B cell (primary cell): Measurements from ENCODE around the gene FITM1. TPM values are rescaled to one million over a fixed set of nuclear protein-coding genes. Genes with fewer than 3 reads are reported as not detected.

Experiments used
- ATAC-seq: fragments of 200-7000 bp; cut with Tn5 transposase; one replicate; pipeline ENCODE4 v1.10.0; 2021; ENCODE audit warnings: low read depth, mild to moderate bottlenecking, moderate number of reproducible peaks, moderate library complexity
- CTCF ChIA-PET: fragments of 350-600 bp; sonication (Branson Sonifier 250); formaldehyde crosslinking; loops from one replicate; lab custom pipeline; 2021; ENCODE audit warnings: antibody characterized with exemption, inconsistent platforms; lab: Charles Lee
- POLR2A ChIA-PET: fragments of 350-600 bp; sonication (Branson Sonifier 250); formaldehyde crosslinking; loops from one replicate; lab custom pipeline; 2021; ENCODE audit warnings: antibody characterized with exemption; lab: Charles Lee
- DNase-seq: peaks from one replicate; pipeline ENCODE4 v3.0.0; 2013
- H2AFZ ChIP-seq: 2 replicates; pipeline ENCODE4 v1.6.1; 2012; ENCODE audit warnings: mild to moderate bottlenecking, low read depth, low read length; ENCODE audit not compliant: insufficient read depth, poor library complexity, severe bottlenecking
- H3K27ac ChIP-seq, 2 donors: 1 replicate in 1 of 2; 2 replicates in 1 of 2; pipeline ENCODE4 v1.5.1; 2012 to 2013; ENCODE audit warnings: low read length in 2 of 2, mild to moderate bottlenecking in 2 of 2, moderate library complexity in 1 of 2
- H3K27me3 ChIP-seq, 4 experiments: fragments of 200-600 bp in 1 of 4; sonication (generic) in 1 of 4; replicated peaks in 1 of 4; 1 replicate in 2 of 4; 2 replicates in 2 of 4; pipeline versions ENCODE4 v1.6.1 to v1.7.0; 2013 to 2016; ENCODE audit warnings: low read length in 3 of 4, mild to moderate bottlenecking in 2 of 4, mixed read lengths in 1 of 4, moderate library complexity in 1 of 4; ENCODE audit not compliant: insufficient read depth in 4 of 4, control insufficient read depth in 3 of 4; ENCODE audit errors: control extremely low read depth in 1 of 4
- H3K36me3 ChIP-seq, 2 experiments: replicated peaks in 1 of 2; 1 replicate in 1 of 2; 2 replicates in 1 of 2; pipeline versions ENCODE4 v1.6.1 to v1.7.1; 2013; ENCODE audit warnings: low read length in 1 of 2; ENCODE audit not compliant: insufficient read depth in 2 of 2, control insufficient read depth in 1 of 2; ENCODE audit errors: control extremely low read depth in 1 of 2, extremely low read depth in 1 of 2
- H3K4me1 ChIP-seq, 2 donors: fragments of 200-600 bp in 1 of 2; sonication (generic) in 1 of 2; 1 replicate in 1 of 2; 2 replicates in 1 of 2; pipeline versions ENCODE4 v1.5.1 to v1.6.1; 2013 to 2017; ENCODE audit warnings: low read length in 2 of 2; ENCODE audit not compliant: control insufficient read depth in 2 of 2, insufficient read depth in 2 of 2
- H3K4me2 ChIP-seq: replicated peaks from 2 replicates; pipeline ENCODE3; 2012; ENCODE audit warnings: mild to moderate bottlenecking, low read depth, low read length; ENCODE audit not compliant: poor library complexity, severe bottlenecking
- H3K4me3 ChIP-seq, 5 experiments: fragments of 200-600 bp in 1 of 5; sonication (generic) in 1 of 5; 1 replicate in 3 of 5; 2 replicates in 2 of 5; pipeline versions ENCODE4 v1.5.1 to v1.7.0; 2011 to 2016; ENCODE audit warnings: low read length in 4 of 5, mild to moderate bottlenecking in 4 of 5, low read depth in 2 of 5, control low read depth in 1 of 5, moderate library complexity in 1 of 5; ENCODE audit not compliant: insufficient read depth in 1 of 5; ENCODE audit errors: control extremely low read depth in 1 of 5, extremely low read depth in 1 of 5
- H3K79me2 ChIP-seq: fragments of 200-600 bp; sonication (generic); one replicate; pipeline ENCODE4 v1.6.0; 2016; ENCODE audit warnings: low read length; ENCODE audit not compliant: control insufficient read depth, insufficient read depth
- H3K9ac ChIP-seq: fragments of 200-600 bp; sonication (generic); 2 replicates; pipeline ENCODE4 v1.6.1; 2017; ENCODE audit warnings: mild to moderate bottlenecking, low read length, moderate library complexity
- H3K9me3 ChIP-seq, 3 donors: one replicate each; pipeline versions ENCODE4 v1.6.1 to v1.7.1; 2013; ENCODE audit warnings: low read length in 2 of 3; ENCODE audit not compliant: control insufficient read depth in 2 of 3, insufficient read depth in 1 of 3; ENCODE audit errors: control extremely low read depth in 1 of 3
- H4K20me1 ChIP-seq: 2 replicates; pipeline ENCODE4 v1.6.0; 2012; ENCODE audit warnings: mild to moderate bottlenecking, low read length; ENCODE audit not compliant: insufficient read depth, control insufficient read depth, poor library complexity, severe bottlenecking
- H3K27ac Mint-ChIP-seq: one replicate; pipeline ENCODE4 v1.8.0; 2021; ENCODE audit warnings: mixed read lengths
- H3K27me3 Mint-ChIP-seq: one replicate; pipeline ENCODE4 v1.8.0; 2021; ENCODE audit warnings: mixed read lengths
- H3K4me1 Mint-ChIP-seq: one replicate; pipeline ENCODE4 v1.8.0; 2021; ENCODE audit warnings: mixed read lengths
- H3K4me3 Mint-ChIP-seq: one replicate; pipeline ENCODE4 v1.8.0; 2021; ENCODE audit warnings: mixed read lengths
- H3K9me3 Mint-ChIP-seq: one replicate; pipeline ENCODE4 v1.8.0; 2022; ENCODE audit warnings: mixed read lengths; ENCODE audit not compliant: insufficient read depth
- EZH2 ChIP-seq: IDR thresholded peaks from 2 replicates; pipeline ENCODE4 v1.6.1; 2012; ENCODE audit warnings: borderline replicate concordance, low read depth, mild to moderate bottlenecking, moderate library complexity, low read length; ENCODE audit not compliant: insufficient read depth, poor library complexity, severe bottlenecking
- WGBS: methylation state at CpG from one replicate; pipeline ENCODE4 v1.1.5; 2013; ENCODE audit warnings: missing lambda C conversion rate; ENCODE audit not compliant: insufficient coverage; 5-methylcytosine and 5-hydroxymethylcytosine counted together
- intact Hi-C: fragments of 100-400 bp; cut with micrococcal nuclease; formaldehyde crosslinking; loops from one replicate; pipeline ENCODE4 v1.10.0; 2022
- polyA plus RNA-seq: library from polyadenylated mRNA; depleted of rRNA; stranded (reverse); fragments of >200 nt; gene quantifications from 2 replicates; pipeline ENCODE4 v1.2.3, GENCODE V29; 2012
- total RNA-seq, 2 donors: library from RNA; stranded (reverse); fragments of 120-200 nt in 1 of 2; gene quantifications; 1 replicate in 1 of 2; 2 replicates in 1 of 2; pipeline versions ENCODE4 v1.2.3 to v1.2.4, GENCODE V29; 2013 to 2022
- TF ChIP-seq, protein P1 (sequence below): fragments of 200-600 bp; IDR thresholded peaks from one replicate; pipeline ENCODE4 v1.8.0; 2022; ENCODE audit warnings: antibody characterized with exemption, mild to moderate bottlenecking

FITM1 gene
- total and polyA plus RNA-seq, 2 donors (not counting 1 experiment from before 2014, with no cell fraction given): 2.6 to 3.3 TPM

DNA sequence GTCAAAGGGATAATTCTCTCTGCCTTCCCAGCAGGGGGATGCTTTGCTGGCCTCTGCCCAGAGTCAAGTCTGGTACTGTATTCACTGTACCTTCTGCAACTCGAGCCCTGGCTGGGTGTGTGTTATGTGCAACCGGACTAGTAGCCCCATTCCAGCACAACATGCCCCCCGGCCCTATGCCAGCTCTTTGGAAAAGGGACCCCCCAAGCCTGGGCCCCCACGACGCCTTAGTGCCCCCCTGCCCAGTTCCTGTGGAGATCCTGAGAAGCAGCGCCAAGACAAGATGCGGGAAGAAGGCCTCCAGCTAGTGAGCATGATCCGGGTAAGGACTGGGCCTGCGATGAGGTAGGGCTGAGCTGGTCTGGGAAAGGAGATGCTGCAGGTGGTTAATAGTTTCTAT is 20.1 kb downstream of the FITM1 start:
- CTCF ChIA-PET: interaction anchor here (0.6 to 2.3 kb wide), 6 partner anchors 9 to 60 kb away, joined by 3 to 14 read pairs (median 6); partner anchors contain the start of genes EMC9, IRF9 and PSME1
- Histone ChIP-seq H3K27ac (no peak overlapping the region), H4K20me1 (peaks cover 41% of the 10 kb centered on the region), H3K9me3 (no peaks in the 10 kb centered on the region), H3K36me3 (peaks cover 2 to 53% of the 10 kb centered on the region in 2 experiments), H2AFZ (no peak overlapping the region), H3K4me2 (no peak overlapping the region), H3K27me3 (no peaks in the 10 kb centered on the region), H3K79me2 (peaks cover 67% of the 10 kb centered on the region), H3K9ac (no peak overlapping the region), H3K4me1 (peaks cover 14 to 25% of the 10 kb centered on the region in 2 donors), H3K4me3 (no peak overlapping the region)
- no peak for ATAC-seq
- intact Hi-C loops: no loop called here
- POLR2A ChIA-PET: interaction anchor here (0.7 to 0.9 kb wide), 3 partner anchors 11 to 1061 kb away, joined by 3 to 13 read pairs (median 3); partner anchors contain the start of gene IRF9
- Mint-ChIP-seq H3K27ac (no peak overlapping the region), H3K9me3 (no peaks in the 10 kb centered on the region), H3K4me3 (peak overlapping the region; percentile 18), H3K27me3 (no peaks in the 10 kb centered on the region), H3K4me1 (peaks cover 38% of the 10 kb centered on the region)
- TF ChIP-seq, protein P1, sequence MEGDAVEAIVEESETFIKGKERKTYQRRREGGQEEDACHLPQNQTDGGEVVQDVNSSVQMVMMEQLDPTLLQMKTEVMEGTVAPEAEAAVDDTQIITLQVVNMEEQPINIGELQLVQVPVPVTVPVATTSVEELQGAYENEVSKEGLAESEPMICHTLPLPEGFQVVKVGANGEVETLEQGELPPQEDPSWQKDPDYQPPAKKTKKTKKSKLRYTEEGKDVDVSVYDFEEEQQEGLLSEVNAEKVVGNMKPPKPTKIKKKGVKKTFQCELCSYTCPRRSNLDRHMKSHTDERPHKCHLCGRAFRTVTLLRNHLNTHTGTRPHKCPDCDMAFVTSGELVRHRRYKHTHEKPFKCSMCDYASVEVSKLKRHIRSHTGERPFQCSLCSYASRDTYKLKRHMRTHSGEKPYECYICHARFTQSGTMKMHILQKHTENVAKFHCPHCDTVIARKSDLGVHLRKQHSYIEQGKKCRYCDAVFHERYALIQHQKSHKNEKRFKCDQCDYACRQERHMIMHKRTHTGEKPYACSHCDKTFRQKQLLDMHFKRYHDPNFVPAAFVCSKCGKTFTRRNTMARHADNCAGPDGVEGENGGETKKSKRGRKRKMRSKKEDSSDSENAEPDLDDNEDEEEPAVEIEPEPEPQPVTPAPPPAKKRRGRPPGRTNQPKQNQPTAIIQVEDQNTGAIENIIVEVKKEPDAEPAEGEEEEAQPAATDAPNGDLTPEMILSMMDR: no peak
- no peak for TF ChIP-seq EZH2
- no peak for DNase-seq
- WGBS: 99% methylated on average over 8 of the region's 9 CpGs

DNA sequence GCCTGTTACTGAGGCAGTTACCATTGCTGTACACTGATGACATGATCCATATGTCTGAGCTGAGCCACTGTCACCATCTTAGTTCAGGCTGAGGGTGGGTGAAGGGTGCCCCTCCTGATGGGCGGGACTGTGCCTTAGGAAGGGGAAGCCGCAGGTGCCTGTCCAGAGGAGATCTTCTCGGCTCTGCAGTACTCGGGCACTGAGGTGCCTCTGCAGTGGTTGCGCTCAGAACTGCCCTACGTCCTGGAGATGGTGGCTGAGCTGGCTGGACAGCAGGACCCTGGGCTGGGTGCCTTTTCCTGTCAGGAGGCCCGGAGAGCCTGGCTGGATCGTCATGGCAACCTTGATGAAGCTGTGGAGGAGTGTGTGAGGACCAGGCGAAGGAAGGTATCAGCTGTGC is 20.5 kb downstream of the FITM1 start:
- POLR2A ChIA-PET: interaction anchor here (0.7 to 0.9 kb wide), 3 partner anchors 10 to 1061 kb away, joined by 3 to 13 read pairs (median 3); partner anchors contain the start of gene IRF9
- Histone ChIP-seq H4K20me1 (peaks cover 37% of the 10 kb centered on the region), H2AFZ (no peak overlapping the region), H3K27ac (no peak overlapping the region), H3K4me3 (no peak overlapping the region), H3K4me2 (no peak overlapping the region), H3K9ac (no peak overlapping the region), H3K79me2 (peaks cover 65% of the 10 kb centered on the region), H3K27me3 (no peaks in the 10 kb centered on the region), H3K36me3 (peaks cover 5 to 57% of the 10 kb centered on the region in 2 experiments), H3K4me1 (peaks cover 10 to 21% of the 10 kb centered on the region in 2 donors), H3K9me3 (no peaks in the 10 kb centered on the region)
- DNase-seq (no peak), ATAC-seq (no peak)
- WGBS: 99% methylated on average over 8 of the region's 9 CpGs
- Mint-ChIP-seq H3K27me3 (no peaks in the 10 kb centered on the region), H3K27ac (no peak overlapping the region), H3K9me3 (no peaks in the 10 kb centered on the region), H3K4me1 (peaks cover 33% of the 10 kb centered on the region), H3K4me3 (no peak overlapping the region)
- TF ChIP-seq EZH2: no peak
- TF ChIP-seq, protein P1: no peak
- CTCF ChIA-PET: interaction anchor here (0.6 to 2.3 kb wide), 7 partner anchors 10 to 60 kb away, joined by 3 to 14 read pairs (median 6); partner anchors contain the start of genes EMC9, IRF9 and PSME1
- intact Hi-C loops: no loop called here
